T-helper 2 cell treated with Interferon-gamma antibody and Interleukin-4, amounts not matched to agents 5 μg/mL and 100 μg/mL, for 36 hours (primary cell): ENCODE results near the gene AKAP13.

Source experiments
- DNase-seq: peaks from one replicate; pipeline ENCODE4 v3.0.0; 2021; ENCODE audit warnings: low spot score
- H3K27ac Mint-ChIP-seq: one replicate; pipeline ENCODE4 v1.8.0; 2021; ENCODE audit warnings: mild to moderate bottlenecking, mixed read lengths
- H3K27me3 Mint-ChIP-seq: one replicate; pipeline ENCODE4 v1.8.0; 2021; ENCODE audit warnings: low read depth, mixed read lengths
- H3K36me3 Mint-ChIP-seq: one replicate; pipeline ENCODE4 v1.8.0; 2021; ENCODE audit warnings: low read depth, mixed read lengths
- H3K4me1 Mint-ChIP-seq: one replicate; pipeline ENCODE4 v1.8.0; 2021; ENCODE audit warnings: low read depth, mixed read lengths
- H3K4me3 Mint-ChIP-seq: one replicate; pipeline ENCODE4 v1.8.0; 2022; ENCODE audit warnings: mild to moderate bottlenecking, moderate library complexity, mixed read lengths
- H3K9me3 Mint-ChIP-seq: one replicate; pipeline ENCODE4 v1.8.0; 2021; ENCODE audit warnings: mixed read lengths

The AKAP13 gene

DNA sequence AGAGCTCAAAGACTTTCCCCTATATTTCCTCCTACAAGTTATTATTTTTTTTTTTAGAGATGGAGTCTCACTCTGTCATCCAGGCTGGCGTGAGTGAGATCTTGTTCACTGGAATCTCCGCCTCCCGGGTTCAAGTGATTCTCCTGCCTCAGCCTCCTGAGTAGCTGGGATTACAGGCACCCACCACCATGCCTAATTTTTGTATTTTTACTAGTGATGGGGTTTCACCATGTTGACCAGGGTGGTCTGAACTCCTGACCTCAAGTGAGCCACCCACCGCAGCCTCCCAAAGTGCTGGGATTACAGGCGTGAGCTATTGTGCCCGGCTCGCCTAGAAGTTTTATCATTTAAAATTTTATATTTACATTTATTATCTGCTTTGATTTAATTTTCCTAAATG is 5.9 kb downstream of the AKAP13 start:
- Mint-ChIP-seq H3K36me3 (peaks cover 23% of the 10 kb centered on the region), H3K4me1 (peaks cover 35% of the 10 kb centered on the region), H3K9me3 (no peaks in the 10 kb centered on the region), H3K27ac (no peak overlapping the region), H3K27me3 (no peaks in the 10 kb centered on the region), H3K4me3 (no peak overlapping the region)
- DNase-seq = no peak

DNA sequence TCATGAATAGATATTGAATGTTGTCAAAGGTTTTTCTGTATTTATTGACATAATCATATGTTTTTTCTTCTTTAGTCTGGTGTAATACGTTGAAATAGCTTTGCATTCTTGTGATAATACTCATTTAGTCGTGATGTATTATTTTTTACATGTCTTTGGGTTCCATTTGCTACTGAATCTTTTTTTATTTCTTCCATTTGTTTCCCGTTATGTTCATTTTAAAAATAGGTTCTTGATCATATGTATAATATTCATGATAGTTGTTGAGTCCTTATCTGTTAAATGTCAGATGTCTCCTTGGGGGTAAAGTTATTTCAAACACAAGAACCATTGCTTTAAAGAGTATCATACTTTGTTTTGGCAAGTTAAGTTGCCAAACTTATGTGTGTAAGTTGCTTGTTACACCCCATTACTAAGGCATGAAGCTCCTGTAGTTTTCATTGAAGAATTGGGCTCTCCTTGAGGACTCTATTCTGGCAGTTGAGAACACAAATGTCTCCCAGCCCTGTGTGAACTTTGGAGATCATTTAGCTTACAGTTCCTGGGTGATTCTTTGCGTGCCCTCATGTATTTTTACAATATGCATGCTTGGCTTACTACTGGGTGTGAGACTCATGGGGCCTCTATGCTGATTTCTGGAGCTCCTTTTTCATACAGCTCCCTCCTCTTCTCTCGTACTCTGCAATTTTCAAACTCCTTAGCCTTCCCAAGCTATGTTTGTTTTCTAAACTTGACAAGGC is 8.3 kb downstream of the AKAP13 start:
- no peak for DNase-seq
- H3K27ac Mint-ChIP-seq = no peak overlapping the region
- no peak overlapping the region for H3K4me3 Mint-ChIP-seq
- peaks cover 22% of the 10 kb centered on the region for H3K4me1 Mint-ChIP-seq
- peaks cover 10% of the 10 kb centered on the region for H3K36me3 Mint-ChIP-seq
- no peaks in the 10 kb centered on the region for H3K9me3 Mint-ChIP-seq
- no peaks in the 10 kb centered on the region for H3K27me3 Mint-ChIP-seq

DNA sequence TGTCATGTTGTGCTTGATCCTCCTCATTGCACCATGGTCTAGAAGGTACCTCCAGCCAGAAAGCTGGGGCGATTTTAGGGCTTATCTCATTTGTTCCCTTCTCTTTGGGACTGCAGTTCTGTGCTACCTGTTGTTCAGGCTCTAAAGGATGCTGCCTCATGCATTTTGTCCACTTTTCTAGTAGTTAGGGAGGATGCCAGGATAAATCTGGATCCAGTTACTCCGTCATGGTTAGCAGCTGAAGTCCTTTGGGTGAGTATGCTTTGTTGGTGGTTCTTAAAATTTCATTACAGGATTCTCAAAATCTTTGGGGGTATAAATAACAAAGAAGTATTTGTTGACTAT is 8.9 kb downstream of the AKAP13 start:
- Mint-ChIP-seq H3K36me3 (peaks cover 10% of the 10 kb centered on the region), H3K27ac (no peak overlapping the region), H3K9me3 (no peaks in the 10 kb centered on the region), H3K27me3 (no peaks in the 10 kb centered on the region), H3K4me1 (peaks cover 23% of the 10 kb centered on the region), H3K4me3 (no peak overlapping the region)
- DNase-seq = no peak

DNA sequence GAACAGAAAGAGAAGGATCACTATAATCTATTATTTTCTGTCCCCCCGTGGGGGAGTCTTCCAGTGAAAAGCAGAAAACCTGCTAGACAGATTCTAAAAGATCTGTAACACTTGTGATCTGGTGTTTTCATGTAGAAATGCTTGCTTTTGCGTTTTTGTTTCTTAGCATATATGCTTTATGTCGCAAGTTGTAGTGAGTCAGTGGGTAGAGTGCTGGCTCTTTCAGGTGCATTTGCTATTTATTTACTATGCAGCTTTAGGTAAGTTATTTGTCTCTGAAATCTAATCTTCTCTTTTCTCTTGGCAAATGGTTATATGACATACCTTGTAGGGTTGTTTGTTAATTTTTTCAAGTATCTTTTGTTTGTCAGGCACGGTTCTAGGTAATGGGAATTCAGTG is 9.4 kb downstream of the AKAP13 start:
- Mint-ChIP-seq H3K4me3 (no peak overlapping the region), H3K27ac (no peak overlapping the region), H3K36me3 (peaks cover 8% of the 10 kb centered on the region), H3K27me3 (no peaks in the 10 kb centered on the region), H3K9me3 (no peaks in the 10 kb centered on the region), H3K4me1 (peaks cover 25% of the 10 kb centered on the region)
- no peak for DNase-seq

GRCh38 chr15:85393210-85393609 is 12.8 kb downstream of the AKAP13 start:
- H3K4me1 Mint-ChIP-seq = peaks cover 19% of the 10 kb centered on the region

DNA sequence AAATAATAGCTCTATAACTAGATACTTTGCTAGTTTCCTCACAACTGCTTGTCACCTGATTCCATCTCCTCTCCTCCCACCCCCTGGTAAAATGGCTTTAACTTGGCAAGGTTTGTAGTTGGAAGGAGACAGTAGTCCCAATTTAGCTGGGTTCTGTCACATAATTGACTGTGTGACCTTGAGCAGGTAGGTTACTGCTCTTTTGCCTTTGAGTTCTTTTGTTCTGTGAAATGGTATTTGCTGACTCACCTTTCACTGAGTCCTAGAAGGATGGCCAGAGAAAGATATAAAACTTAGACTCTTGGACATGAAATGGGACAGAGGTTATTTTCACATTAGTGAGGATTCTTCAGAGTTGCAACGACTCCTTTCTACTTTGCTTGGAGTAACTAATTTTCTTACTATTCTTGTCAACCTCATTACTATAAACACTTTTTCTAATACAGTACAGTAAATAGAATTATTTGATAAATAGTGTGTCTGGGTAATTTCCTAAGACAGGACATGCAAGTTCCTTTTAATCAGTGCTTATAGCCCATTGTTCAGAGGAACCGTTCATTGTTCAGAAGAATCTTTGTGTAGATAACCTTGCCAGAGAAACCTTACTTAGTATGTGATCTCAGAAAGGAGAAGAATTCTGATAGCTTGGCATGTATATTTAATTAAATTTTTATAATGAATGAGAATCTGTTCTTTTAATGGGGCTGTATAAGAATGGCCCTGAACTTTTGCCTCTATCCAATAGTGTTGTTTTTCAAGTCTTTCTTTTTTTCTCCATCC is 14.3 kb downstream of the AKAP13 start:
- no peak overlapping the region for H3K4me3 Mint-ChIP-seq
- peaks cover 15% of the 10 kb centered on the region for H3K4me1 Mint-ChIP-seq
- H3K9me3 Mint-ChIP-seq = no peaks in the 10 kb centered on the region
- H3K36me3 Mint-ChIP-seq = no peaks in the 10 kb centered on the region
- H3K27me3 Mint-ChIP-seq = no peaks in the 10 kb centered on the region
- no peak overlapping the region for H3K27ac Mint-ChIP-seq
- no peak for DNase-seq

More at GRCh38 chr15:85393210-85393609, 12.8 kb downstream of the AKAP13 start:
- Mint-ChIP-seq H3K27ac (no peak overlapping the region), H3K4me3 (no peak overlapping the region), H3K27me3 (no peaks in the 10 kb centered on the region), H3K9me3 (no peaks in the 10 kb centered on the region), H3K36me3 (no peaks in the 10 kb centered on the region)
- DNase-seq = no peak

- Mint-ChIP-seq H3K9me3 (no peaks in the 10 kb centered on the region), H3K27me3 (no peaks in the 10 kb centered on the region), H3K27ac (no peak overlapping the region), H3K4me3 (no peak overlapping the region), H3K4me1 (peaks cover 22% of the 10 kb centered on the region), H3K36me3 (no peaks in the 10 kb centered on the region)
- DNase-seq = no peak
Measured at GRCh38 chr15:85396554-85396953, 16.2 kb downstream of the AKAP13 start.

DNA sequence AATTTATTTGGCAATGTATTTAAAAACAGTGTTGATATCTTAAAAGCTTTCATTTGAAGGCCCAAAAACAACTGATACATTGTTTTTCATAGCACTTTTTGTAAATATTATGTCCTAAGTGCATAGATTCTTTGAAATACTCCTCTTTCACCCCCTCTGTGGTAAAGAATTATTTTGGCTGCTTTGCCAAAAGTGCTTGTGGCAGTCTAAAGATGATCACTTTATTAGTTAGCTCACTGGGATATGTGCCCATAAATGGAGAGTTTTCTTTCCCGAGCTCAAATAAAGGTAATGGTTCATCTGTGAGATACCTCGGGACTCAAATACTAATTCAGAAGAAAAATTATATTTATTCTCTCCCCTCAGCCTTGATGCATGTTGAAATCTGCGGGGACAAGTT is 16.7 kb downstream of the AKAP13 start:
- Mint-ChIP-seq H3K36me3 (no peaks in the 10 kb centered on the region), H3K9me3 (no peaks in the 10 kb centered on the region), H3K4me1 (peaks cover 28% of the 10 kb centered on the region), H3K27me3 (no peaks in the 10 kb centered on the region), H3K4me3 (no peak overlapping the region), H3K27ac (no peak overlapping the region)
- DNase-seq = no peak

DNA sequence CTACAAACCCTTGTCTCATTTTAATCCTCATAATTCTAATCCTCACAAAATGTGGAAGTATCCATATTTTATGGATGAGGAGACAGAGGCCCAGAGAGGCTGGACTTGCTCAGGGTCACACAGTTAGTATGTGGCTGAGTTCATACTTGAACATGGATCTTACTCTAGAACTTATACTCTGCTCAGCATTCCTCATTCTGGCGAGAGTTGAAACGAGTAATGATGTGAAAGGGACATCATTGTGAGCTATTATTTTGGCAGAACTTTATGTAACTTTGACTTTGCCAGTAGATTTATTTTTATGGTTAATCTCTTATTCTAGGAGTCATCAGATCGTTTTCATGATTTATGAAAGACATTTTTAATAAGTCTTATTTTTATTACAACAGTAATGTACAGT is 17.5 kb downstream of the AKAP13 start:
- DNase-seq = no peak
- Mint-ChIP-seq H3K4me1 (peaks cover 34% of the 10 kb centered on the region), H3K9me3 (no peaks in the 10 kb centered on the region), H3K27ac (no peak overlapping the region), H3K27me3 (no peaks in the 10 kb centered on the region), H3K36me3 (no peaks in the 10 kb centered on the region), H3K4me3 (no peak overlapping the region)

GRCh38 chr15:85398822-85399221 is 18.4 kb downstream of the AKAP13 start:
- H3K27me3 Mint-ChIP-seq = no peaks in the 10 kb centered on the region
- H3K4me1 Mint-ChIP-seq = peaks cover 29% of the 10 kb centered on the region
- H3K27ac Mint-ChIP-seq = no peak overlapping the region
- H3K36me3 Mint-ChIP-seq = no peaks in the 10 kb centered on the region
- H3K4me3 Mint-ChIP-seq = no peak overlapping the region
- DNase-seq = no peak
- H3K9me3 Mint-ChIP-seq = no peaks in the 10 kb centered on the region

GRCh38 chr15:85399627-85400026 is 19.2 kb downstream of the AKAP13 start:
- DNase-seq = no peak
- Mint-ChIP-seq H3K36me3 (no peaks in the 10 kb centered on the region), H3K4me1 (peaks cover 32% of the 10 kb centered on the region)

GRCh38 chr15:85400606-85401005 is 20.2 kb downstream of the AKAP13 start:
- Mint-ChIP-seq H3K4me3 (no peak overlapping the region), H3K27me3 (no peaks in the 10 kb centered on the region), H3K27ac (no peak overlapping the region), H3K36me3 (no peaks in the 10 kb centered on the region), H3K9me3 (no peaks in the 10 kb centered on the region), H3K4me1 (peaks cover 41% of the 10 kb centered on the region)
- no peak for DNase-seq

More at GRCh38 chr15:85399627-85400026, 19.2 kb downstream of the AKAP13 start:
- no peak overlapping the region for H3K27ac Mint-ChIP-seq
- H3K9me3 Mint-ChIP-seq = no peaks in the 10 kb centered on the region
- no peak overlapping the region for H3K4me3 Mint-ChIP-seq
- no peaks in the 10 kb centered on the region for H3K27me3 Mint-ChIP-seq

DNA sequence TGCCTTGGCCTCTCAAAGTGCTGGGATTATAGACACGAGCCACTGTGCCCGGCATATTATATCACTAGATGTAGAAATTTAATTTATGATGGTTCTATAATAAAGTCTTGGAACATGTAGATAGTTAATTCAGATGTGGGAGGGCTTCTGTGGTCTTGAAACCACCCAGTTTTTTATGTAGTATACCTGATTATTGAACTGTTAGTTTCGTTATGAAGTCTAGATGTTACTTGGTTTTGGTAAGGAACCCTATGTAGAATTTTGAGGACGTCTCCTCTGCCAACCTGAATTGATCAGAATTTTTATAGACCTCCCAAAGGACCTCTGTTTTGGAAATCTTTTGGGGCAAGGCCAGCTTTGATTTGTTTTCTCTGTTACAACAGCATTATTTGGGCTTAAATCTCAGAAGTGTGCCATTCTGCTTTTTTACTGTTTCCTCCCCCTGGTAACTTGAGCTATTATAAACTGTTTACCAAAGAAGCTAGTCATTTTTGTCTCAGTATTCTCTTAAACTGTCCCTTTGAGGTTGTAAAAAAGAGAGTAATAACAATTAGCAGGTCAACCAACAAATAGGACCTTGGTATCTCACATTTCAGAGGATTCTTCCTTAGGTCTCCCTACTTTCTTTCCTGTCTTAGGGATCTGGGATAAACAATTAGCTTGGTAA is 20.8 kb downstream of the AKAP13 start:
- no peak for DNase-seq
- H3K4me1 Mint-ChIP-seq = peaks cover 40% of the 10 kb centered on the region
- no peaks in the 10 kb centered on the region for H3K9me3 Mint-ChIP-seq
- H3K4me3 Mint-ChIP-seq = no peak overlapping the region
- no peak overlapping the region for H3K27ac Mint-ChIP-seq
- H3K36me3 Mint-ChIP-seq = no peaks in the 10 kb centered on the region
- no peaks in the 10 kb centered on the region for H3K27me3 Mint-ChIP-seq

DNA sequence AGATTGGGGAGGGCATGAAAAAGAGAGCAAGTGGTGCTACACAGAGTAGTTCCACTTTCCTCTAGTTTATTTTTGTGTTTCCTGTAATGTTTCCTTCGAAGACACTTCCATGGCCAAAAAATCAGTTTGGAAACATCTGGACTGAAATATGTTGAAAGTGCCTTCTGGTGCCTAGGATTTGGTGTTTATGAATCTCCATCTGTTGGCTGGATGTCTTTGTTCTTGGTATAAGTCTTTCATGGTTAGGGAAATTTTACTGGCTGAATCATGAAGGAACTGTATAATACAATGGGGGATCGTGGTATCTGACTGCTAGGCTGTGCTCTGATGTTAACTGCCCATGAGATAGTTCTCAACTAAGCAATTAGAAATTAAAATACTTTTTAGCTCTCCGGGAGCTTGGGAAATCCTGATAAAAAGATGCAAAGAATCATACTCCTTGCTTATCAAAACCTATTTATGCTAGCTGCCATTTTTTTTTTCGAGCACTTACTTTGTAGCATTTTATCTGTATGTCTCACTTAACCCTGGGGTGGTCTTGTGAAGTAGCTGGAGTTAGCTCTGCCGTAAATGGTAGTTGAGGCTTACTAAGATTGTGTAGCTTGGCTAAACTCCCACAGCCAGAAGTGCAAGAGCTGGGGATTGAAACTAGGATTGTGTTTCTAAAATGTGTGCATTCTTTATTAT is 21.9 kb downstream of the AKAP13 start:
- Mint-ChIP-seq H3K4me1 (peaks cover 47% of the 10 kb centered on the region), H3K27ac (no peak overlapping the region), H3K27me3 (no peaks in the 10 kb centered on the region), H3K4me3 (no peak overlapping the region), H3K36me3 (no peaks in the 10 kb centered on the region), H3K9me3 (no peaks in the 10 kb centered on the region)
- DNase-seq = no peak
